ENCODE results near the gene SCRN1. TPM values are rescaled to one million over a fixed set of nuclear protein-coding genes. Genes with fewer than 3 reads are reported as not detected.
A peak's percentile ranks its signal among the peaks of the same experiment; 100 is the strongest.

Gene SCRN1
- total and polyA plus RNA-seq, 2 of the 13 experiments (the other 11 are each of a cell fraction or from before 2014, with no cell fraction given): 43.2 to 49.8 TPM

DNA sequence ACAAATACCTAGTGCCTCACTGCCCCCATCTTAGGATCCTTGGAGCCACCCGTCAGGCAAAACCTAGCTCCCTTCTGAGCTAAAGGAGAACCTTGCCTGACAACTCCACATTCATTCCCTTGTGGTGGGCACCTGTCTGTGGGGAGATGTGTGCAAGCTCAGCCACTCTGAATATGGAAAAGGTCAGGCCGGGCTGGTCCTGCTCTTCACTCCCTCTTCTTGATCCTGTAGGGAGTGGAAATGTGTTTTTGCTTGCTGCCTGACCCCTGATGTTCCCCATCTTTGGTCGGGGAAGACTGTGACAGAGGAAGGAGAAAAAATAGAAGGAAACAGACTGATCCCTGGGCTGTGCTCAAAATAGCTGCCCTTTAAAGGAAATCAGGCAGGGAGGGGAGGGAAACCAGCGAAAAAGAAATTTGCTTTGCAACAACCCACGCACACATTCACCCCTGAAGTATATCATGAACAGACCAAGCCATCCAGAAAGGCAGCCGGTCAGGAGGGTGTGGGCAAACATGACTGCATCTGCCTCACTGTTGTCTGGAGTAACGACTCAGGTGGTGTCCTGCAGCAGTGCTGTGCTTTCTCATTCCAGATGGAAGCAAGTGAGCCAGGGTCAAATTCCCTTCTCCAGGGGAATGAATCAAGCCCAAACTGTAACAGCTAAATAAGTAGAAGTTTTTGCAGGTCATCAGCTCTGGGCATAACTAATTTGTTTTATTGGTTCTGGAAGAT, 74.0 kb downstream of the SCRN1 start:
- intact Hi-C loops (cut with micrococcal nuclease; ENCODE audit: unreplicated experiment): no loop called here
- TF ChIP-seq NFE2L1 (CRISPR knock-in tag; IDR thresholded peaks at IDR 0.05; ENCODE audit: borderline replicate concordance) (no peak), ATAD3A (CRISPR knock-in tag; IDR thresholded peaks at IDR 0.05) (no peak), ZNF337 (CRISPR knock-in tag; IDR thresholded peaks at IDR 0.05; ENCODE audit: borderline replicate concordance, low read depth) (no peak), ZBTB7B (CRISPR knock-in tag; IDR thresholded peaks at IDR 0.05) (no peak), ZNF282 (IDR thresholded peaks at IDR 0.05; ENCODE audit: partially characterized antibody) (no peak), HOXA3 (CRISPR knock-in tag; IDR thresholded peaks at IDR 0.05) (no peak), FOXJ3 (CRISPR knock-in tag; IDR thresholded peaks at IDR 0.05; ENCODE audit: borderline replicate concordance) (no peak), TSC22D2 (CRISPR knock-in tag; IDR thresholded peaks at IDR 0.05; ENCODE audit: borderline replicate concordance) (no peak), DR1 (CRISPR knock-in tag; IDR thresholded peaks at IDR 0.05) (no peak), ZNF850 (CRISPR knock-in tag; conservative IDR thresholded peaks at IDR 0.05) (no peak)
- TF ChIP-seq, protein P1, sequence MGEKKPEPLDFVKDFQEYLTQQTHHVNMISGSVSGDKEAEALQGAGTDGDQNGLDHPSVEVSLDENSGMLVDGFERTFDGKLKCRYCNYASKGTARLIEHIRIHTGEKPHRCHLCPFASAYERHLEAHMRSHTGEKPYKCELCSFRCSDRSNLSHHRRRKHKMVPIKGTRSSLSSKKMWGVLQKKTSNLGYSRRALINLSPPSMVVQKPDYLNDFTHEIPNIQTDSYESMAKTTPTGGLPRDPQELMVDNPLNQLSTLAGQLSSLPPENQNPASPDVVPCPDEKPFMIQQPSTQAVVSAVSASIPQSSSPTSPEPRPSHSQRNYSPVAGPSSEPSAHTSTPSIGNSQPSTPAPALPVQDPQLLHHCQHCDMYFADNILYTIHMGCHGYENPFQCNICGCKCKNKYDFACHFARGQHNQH (CRISPR knock-in tag; IDR thresholded peaks at IDR 0.05): no peak
- TF ChIP-seq, protein P2, sequence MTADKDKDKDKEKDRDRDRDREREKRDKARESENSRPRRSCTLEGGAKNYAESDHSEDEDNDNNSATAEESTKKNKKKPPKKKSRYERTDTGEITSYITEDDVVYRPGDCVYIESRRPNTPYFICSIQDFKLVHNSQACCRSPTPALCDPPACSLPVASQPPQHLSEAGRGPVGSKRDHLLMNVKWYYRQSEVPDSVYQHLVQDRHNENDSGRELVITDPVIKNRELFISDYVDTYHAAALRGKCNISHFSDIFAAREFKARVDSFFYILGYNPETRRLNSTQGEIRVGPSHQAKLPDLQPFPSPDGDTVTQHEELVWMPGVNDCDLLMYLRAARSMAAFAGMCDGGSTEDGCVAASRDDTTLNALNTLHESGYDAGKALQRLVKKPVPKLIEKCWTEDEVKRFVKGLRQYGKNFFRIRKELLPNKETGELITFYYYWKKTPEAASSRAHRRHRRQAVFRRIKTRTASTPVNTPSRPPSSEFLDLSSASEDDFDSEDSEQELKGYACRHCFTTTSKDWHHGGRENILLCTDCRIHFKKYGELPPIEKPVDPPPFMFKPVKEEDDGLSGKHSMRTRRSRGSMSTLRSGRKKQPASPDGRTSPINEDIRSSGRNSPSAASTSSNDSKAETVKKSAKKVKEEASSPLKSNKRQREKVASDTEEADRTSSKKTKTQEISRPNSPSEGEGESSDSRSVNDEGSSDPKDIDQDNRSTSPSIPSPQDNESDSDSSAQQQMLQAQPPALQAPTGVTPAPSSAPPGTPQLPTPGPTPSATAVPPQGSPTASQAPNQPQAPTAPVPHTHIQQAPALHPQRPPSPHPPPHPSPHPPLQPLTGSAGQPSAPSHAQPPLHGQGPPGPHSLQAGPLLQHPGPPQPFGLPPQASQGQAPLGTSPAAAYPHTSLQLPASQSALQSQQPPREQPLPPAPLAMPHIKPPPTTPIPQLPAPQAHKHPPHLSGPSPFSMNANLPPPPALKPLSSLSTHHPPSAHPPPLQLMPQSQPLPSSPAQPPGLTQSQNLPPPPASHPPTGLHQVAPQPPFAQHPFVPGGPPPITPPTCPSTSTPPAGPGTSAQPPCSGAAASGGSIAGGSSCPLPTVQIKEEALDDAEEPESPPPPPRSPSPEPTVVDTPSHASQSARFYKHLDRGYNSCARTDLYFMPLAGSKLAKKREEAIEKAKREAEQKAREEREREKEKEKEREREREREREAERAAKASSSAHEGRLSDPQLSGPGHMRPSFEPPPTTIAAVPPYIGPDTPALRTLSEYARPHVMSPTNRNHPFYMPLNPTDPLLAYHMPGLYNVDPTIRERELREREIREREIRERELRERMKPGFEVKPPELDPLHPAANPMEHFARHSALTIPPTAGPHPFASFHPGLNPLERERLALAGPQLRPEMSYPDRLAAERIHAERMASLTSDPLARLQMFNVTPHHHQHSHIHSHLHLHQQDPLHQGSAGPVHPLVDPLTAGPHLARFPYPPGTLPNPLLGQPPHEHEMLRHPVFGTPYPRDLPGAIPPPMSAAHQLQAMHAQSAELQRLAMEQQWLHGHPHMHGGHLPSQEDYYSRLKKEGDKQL (CRISPR knock-in tag; IDR thresholded peaks at IDR 0.05; ENCODE audit: low read depth): no peak
- TF ChIP-seq, protein P3, sequence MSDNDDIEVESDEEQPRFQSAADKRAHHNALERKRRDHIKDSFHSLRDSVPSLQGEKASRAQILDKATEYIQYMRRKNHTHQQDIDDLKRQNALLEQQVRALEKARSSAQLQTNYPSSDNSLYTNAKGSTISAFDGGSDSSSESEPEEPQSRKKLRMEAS (IDR thresholded peaks at IDR 0.05): no peak
- TF ChIP-seq, protein P4, sequence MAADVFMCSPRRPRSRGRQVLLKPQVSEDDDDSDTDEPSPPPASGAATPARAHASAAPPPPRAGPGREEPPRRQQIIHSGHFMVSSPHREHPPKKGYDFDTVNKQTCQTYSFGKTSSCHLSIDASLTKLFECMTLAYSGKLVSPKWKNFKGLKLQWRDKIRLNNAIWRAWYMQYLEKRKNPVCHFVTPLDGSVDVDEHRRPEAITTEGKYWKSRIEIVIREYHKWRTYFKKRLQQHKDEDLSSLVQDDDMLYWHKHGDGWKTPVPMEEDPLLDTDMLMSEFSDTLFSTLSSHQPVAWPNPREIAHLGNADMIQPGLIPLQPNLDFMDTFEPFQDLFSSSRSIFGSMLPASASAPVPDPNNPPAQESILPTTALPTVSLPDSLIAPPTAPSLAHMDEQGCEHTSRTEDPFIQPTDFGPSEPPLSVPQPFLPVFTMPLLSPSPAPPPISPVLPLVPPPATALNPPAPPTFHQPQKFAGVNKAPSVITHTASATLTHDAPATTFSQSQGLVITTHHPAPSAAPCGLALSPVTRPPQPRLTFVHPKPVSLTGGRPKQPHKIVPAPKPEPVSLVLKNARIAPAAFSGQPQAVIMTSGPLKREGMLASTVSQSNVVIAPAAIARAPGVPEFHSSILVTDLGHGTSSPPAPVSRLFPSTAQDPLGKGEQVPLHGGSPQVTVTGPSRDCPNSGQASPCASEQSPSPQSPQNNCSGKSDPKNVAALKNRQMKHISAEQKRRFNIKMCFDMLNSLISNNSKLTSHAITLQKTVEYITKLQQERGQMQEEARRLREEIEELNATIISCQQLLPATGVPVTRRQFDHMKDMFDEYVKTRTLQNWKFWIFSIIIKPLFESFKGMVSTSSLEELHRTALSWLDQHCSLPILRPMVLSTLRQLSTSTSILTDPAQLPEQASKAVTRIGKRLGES (CRISPR knock-in tag; IDR thresholded peaks at IDR 0.05; ENCODE audit: borderline replicate concordance): no peak

More for the DNA sequence above, 74.0 kb downstream of the SCRN1 start:
- in situ Hi-C loops (cut with HindIII; ENCODE audit: extremely low pct_ligation_motif_present, low pct_unique_long_range_greater_than_20kb): no loop called here
- Histone ChIP-seq H3K36me3 (replicated peaks in 1 of 2; ENCODE audit: control insufficient read depth in 1 of 2, insufficient read depth in 2 of 2, low read length in 2 of 2) (peaks cover 6 to 9% of the 10 kb centered on the region in 2 experiments), H3K27me3 (ENCODE audit: control insufficient read depth in 1 of 2, insufficient read depth in 2 of 2, low read length in 2 of 2) (no peaks in the 10 kb centered on the region), H3K27ac (ENCODE audit: extremely low read length, insufficient read depth, low read length) (no peak overlapping the region), H3K9me3 (ENCODE audit: low read length) (no peaks in the 10 kb centered on the region), H3K4me1 (ENCODE audit: insufficient read depth, low read length) (no peaks in the 10 kb centered on the region), H3K79me2 (ENCODE audit: insufficient read depth, low read length) (no peaks in the 10 kb centered on the region), H3K4me3 (replicated peaks in 1 of 3; ENCODE audit: insufficient read depth in 1 of 3, low read depth in 2 of 3, low read length in 3 of 3) (no peak overlapping the region), H3K9ac (ENCODE audit: insufficient read depth, low read depth, low read length) (no peak overlapping the region), H2AFZ (ENCODE audit: low read length) (no peak overlapping the region), H4K20me1 (ENCODE audit: insufficient read depth, low read length) (no peaks in the 10 kb centered on the region), H3K4me2 (ENCODE audit: low read depth, low read length) (no peak overlapping the region)
- ChIA-PET CTCF (ENCODE audit: low intra/inter-chr PET ratio, low total read pairs) (no interaction called here), POLR2A (no interaction called here)
- no TSS peak for BruUV-seq (replicated peaks)
- 80% methylated on average over 6 of the region's 7 CpGs for WGBS (ENCODE audit: low lambda C conversion rate)
- no peak for DNase-seq (ENCODE audit: low spot score)
- ATAC-seq: peak; percentile 56
- no peak for FAIRE-seq

Measured in HepG2 (cell line).